RWPE1 (cell line): ENCODE measurements around the gene GRIK4.

Experiments used
- CTCF ChIA-PET: fragments of 350-600 bp; sonication (Branson Sonifier 250); formaldehyde crosslinking; extraction: SDS; loops from one replicate; lab custom pipeline; 2021; lab: Yijun Ruan, JAX
- POLR2A ChIA-PET: fragments of 400-600 bp; formaldehyde crosslinking; extraction: SDS; loops from one replicate; lab custom pipeline; 2020; ENCODE audit warnings: antibody characterized with exemption; ENCODE audit not compliant: low non-redundant PET; lab: Yijun Ruan, JAX
- DNase-seq: peaks from one replicate; pipeline ENCODE4 v3.0.0; 2012; ENCODE audit warnings: low spot score
- H3K27ac ChIP-seq: fragments of 450-650 bp; 2 replicates; pipeline ENCODE4 v1.5.1; 2017
- CTCF ChIP-seq: fragments of 450-650 bp; conservative IDR thresholded peaks from 2 replicates; pipeline ENCODE4 v1.5.1; 2017; ENCODE audit warnings: low read depth, mild to moderate bottlenecking

The GRIK4 gene

GRCh38 chr11:120689596-120690275 is 178.2 kb downstream of the GRIK4 start:
- ChIA-PET CTCF (interaction anchor here (0.7 kb wide), 1 partner anchor 50 kb away, joined by 4 read pairs; no protein-coding TSS in a partner anchor), POLR2A (no interaction called here)
- no peak for TF ChIP-seq CTCF
- DNase-seq, result no peak
- no peak overlapping the region for H3K27ac ChIP-seq

- H3K27ac ChIP-seq, result no peak overlapping the region
- POLR2A ChIA-PET, result no interaction called here
- no peak for DNase-seq
- TF ChIP-seq CTCF, result no peak
- CTCF ChIA-PET, result interaction anchor here (0.7 kb wide), 1 partner anchor 51 kb away, joined by 4 read pairs; no protein-coding TSS in a partner anchor
Observed at GRCh38 chr11:120690406-120690805, 178.9 kb downstream of the GRIK4 start.

GRCh38 chr11:120694726-120695125 is 183.2 kb downstream of the GRIK4 start:
- H3K27ac ChIP-seq, result no peak overlapping the region
- ChIA-PET CTCF (interaction anchor here (0.6 to 1.3 kb wide), 2 partner anchors 9 to 753 kb away, joined by 3 to 6 read pairs; no protein-coding TSS in a partner anchor), POLR2A (no interaction called here)
- DNase-seq, result no peak
- no peak for TF ChIP-seq CTCF

GRCh38 chr11:120695426-120695825 is 183.9 kb downstream of the GRIK4 start:
- no peak overlapping the region for H3K27ac ChIP-seq
- CTCF ChIA-PET, result interaction anchor here (0.6 to 1.3 kb wide), 2 partner anchors 10 to 753 kb away, joined by 3 to 6 read pairs; no protein-coding TSS in a partner anchor

GRCh38 chr11:120695939-120696338 is 184.4 kb downstream of the GRIK4 start:
- POLR2A ChIA-PET, result no interaction called here
- CTCF ChIA-PET, result interaction anchor here (1.1 to 1.6 kb wide), 2 partner anchors 11 to 19 kb away, joined by 4 to 6 read pairs; no protein-coding TSS in a partner anchor
- no peak for TF ChIP-seq CTCF

More at GRCh38 chr11:120695426-120695825, 183.9 kb downstream of the GRIK4 start:
- no peak for TF ChIP-seq CTCF
- no peak for DNase-seq
- POLR2A ChIA-PET, result no interaction called here

GRCh38 chr11:120696597-120697218 is 185.2 kb downstream of the GRIK4 start:
- no peak overlapping the region for H3K27ac ChIP-seq
- no peak for DNase-seq
- ChIA-PET POLR2A (no interaction called here), CTCF (interaction anchor here (0.6 to 1.6 kb wide), 3 partner anchors 12 to 72 kb away, joined by 3 to 6 read pairs (median 4); no protein-coding TSS in a partner anchor)
- TF ChIP-seq CTCF, result no peak

More at GRCh38 chr11:120695939-120696338, 184.4 kb downstream of the GRIK4 start:
- no peak for DNase-seq
- H3K27ac ChIP-seq, result no peak overlapping the region
